Fibroblast of peridontal ligament (primary cell): ENCODE results near the gene POU2F1.

ENCODE experiments used
- DNase-seq: peaks from one replicate; pipeline ENCODE4 v3.0.0-alpha.2; 2010; ENCODE audit errors: extremely low read depth

Gene POU2F1

DNA sequence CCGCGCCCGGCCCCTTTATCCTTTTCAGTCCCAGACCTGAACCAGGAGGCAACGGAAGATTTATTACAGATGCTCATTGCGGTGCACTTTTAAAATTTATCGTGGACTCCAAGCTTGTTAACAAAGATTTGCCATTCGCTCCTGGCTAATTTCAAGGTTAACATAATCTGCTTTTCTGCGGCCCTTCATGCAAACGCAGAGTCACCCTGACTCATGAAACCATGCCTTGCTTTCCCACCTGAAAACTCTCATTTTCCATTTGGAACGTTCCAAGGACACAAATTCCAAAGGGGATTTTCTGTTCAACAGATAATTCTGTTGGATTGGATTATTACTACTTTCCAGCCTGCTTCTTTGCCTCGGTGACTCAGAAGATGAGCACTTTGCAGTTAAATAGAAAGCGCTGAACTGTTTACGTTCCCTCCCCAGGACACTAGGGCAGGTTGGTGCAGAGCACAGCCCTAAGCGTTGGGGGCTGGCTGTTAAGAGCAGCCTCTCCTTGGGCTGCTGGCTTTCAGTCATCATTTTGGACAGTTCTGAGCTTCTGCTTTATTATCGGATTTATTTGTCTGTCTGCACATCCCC is 246.5 kb downstream of the POU2F1 start:
- no peak for DNase-seq

GRCh38 chr1:167467752-167468151 is 247.1 kb downstream of the POU2F1 start:
- no peak for DNase-seq

GRCh38 chr1:167469280-167469965 is 248.7 kb downstream of the POU2F1 start:
- DNase-seq: no peak

DNA sequence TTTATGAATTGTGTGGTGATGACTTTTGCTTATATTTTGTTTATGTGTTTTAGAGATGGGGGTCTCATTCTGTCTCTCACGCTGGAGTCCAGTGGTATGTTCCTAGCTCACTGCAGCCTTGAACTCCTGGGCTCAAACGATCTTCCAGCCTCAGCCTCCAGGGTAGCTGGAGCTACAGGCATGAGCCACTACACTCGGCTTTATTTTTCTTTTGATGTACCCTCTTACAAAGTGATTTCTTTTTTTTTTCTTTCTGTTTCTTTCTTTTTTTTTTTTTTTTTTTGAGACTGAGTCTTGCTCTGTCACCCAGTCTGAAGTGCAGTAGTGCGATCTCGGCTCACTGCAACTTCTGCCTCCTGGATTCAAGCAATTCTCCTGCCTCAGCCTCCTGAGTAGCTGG is 250.9 kb downstream of the POU2F1 start:
- no peak for DNase-seq

DNA sequence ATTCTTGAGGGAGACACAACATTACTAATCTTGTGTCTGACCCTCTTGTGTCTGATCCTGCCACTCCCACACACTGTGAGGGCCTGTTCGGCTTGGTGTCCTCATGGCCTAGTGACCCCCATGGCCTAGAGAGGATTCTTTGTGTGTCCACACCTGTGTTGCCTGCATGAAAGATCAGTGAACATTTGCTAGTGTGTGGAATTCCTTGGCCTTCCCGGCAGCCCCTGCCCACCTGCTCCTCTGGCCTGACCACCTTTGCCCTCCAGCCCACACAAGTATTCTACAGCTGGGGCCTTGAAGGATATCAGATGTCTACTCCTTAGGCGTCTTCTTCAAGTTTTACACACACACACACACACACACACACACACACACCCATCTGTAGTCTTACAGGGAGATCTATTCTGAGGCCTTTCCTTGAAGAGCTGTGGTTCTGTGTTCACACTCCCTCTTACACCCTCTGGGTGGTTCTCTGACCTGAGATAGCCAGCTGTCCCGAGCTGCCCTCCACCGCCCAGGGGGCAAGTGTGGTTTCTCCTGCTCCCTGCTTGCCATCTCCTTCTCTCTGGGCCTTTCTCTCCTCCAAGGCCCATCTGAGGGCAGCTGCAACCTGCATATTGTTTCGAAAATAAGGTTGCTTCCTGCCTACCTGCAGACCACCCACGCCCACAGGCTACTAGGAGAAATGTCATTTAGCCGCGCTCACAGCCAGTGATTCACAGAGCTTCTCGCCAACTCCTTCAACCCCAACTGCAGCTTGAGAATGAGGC is 252.3 kb downstream of the POU2F1 start:
- DNase-seq: no peak

DNA sequence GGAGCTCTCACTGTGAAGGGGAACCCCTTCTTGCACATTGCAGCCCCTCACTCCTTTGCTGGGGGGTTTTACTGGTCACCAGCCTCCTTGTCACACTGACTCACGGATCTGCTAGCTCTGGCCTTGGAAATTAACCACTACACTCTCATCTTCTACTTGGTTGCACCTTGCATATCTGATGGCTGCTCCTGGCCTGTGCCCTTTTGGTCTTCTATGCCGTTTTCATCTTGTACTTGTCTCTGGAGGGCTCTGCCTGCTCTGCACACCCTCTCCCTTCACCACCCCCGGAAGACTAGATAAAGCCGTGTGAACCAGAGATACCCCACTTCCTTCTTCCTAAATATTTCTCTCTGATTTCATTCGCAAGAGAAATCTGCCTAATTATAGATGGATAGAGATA is 253.1 kb downstream of the POU2F1 start:
- DNase-seq: no peak

DNA sequence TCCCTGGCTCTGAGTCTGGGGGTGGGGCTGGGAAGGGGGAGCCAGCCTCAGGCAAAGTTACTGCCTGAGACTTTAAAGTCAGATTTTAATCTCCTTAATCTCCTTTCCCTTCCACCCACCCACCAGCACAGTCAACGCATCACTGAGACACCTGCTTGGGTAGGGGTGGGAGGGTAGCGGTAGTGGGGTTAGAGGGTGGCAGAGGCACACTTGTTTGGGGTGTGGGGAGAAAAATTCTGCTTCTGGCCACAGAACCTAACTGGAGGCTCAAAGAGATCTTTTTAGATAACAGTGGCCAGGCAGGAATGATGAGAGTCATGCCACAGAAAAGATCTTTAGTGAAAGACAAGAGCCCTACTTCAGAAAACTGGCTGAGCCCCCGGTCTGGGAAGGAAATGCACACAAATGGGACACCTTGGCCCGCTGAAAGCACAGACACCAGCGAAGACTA is 253.5 kb downstream of the POU2F1 start:
- no peak for DNase-seq

DNA sequence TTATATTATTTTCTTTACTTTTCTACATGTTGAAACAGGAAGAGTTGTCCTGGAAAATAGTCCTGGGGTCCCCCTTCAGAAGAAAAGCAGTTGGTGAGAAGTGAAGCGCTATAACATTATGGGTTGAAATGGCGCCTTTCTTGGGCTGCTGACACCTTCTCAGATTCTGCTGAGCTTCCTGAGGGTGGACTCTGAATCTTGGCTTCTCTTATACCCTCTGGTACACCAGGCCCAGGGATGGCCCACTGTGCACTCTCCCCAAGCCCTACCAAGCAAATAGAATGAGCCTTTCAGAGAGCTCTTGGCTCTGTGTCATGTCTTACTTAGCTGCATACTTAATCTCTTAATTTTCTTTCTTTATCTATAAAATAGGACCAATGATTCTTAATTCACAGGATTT is 255.4 kb downstream of the POU2F1 start:
- DNase-seq: no peak
